BJ (cell line): Measurements from ENCODE around the gene UBR2. TPM values are rescaled to one million over a fixed set of nuclear protein-coding genes. Genes with fewer than 3 reads are reported as not detected.

Experiments used
- CTCF ChIA-PET: fragments of 350-600 bp; formaldehyde crosslinking; extraction: SDS; loops from one replicate; lab custom pipeline; 2021; ENCODE audit warnings: antibody characterized with exemption, inconsistent platforms; lab: Yijun Ruan, JAX
- POLR2A ChIA-PET: fragments of 300-600 bp; sonication (Branson Sonifier 250); formaldehyde crosslinking; extraction: SDS; loops from one replicate; lab custom pipeline; 2021; ENCODE audit warnings: antibody characterized with exemption; lab: Charles Lee
- DNase-seq: peaks from one replicate; pipeline ENCODE4 v3.0.0-alpha.2; 2011; ENCODE audit warnings: low read depth
- H3K27me3 ChIP-seq: 2 replicates; pipeline ENCODE4 v1.6.0; 2011; ENCODE audit warnings: low read length; ENCODE audit not compliant: control insufficient read depth, insufficient read depth
- H3K36me3 ChIP-seq: 2 replicates; pipeline ENCODE4 v1.5.1; 2011; ENCODE audit warnings: low read length; ENCODE audit not compliant: control insufficient read depth, insufficient read depth
- H3K4me3 ChIP-seq: 2 replicates; pipeline ENCODE4 v1.5.1; 2011; ENCODE audit warnings: low read depth, mild to moderate bottlenecking, control low read depth, low read length
- CTCF ChIP-seq: IDR thresholded peaks from 2 replicates; pipeline ENCODE4 v1.5.1; 2011; ENCODE audit warnings: low read depth, mild to moderate bottlenecking, control low read depth, inconsistent platforms, low read length, moderate library complexity; ENCODE audit not compliant: insufficient read depth
- polyA plus RNA-seq: library from polyadenylated mRNA; depleted of rRNA; stranded (reverse); fragments of >200 nt; gene quantifications from 2 replicates; pipeline ENCODE4 v1.2.3, GENCODE V29; 2011

UBR2 gene
- polyA plus RNA-seq, 1 experiment, result 9.8 TPM

GRCh38 chr6:42530751-42531150, 33.1 kb upstream of the UBR2 start:
- no peaks in the 10 kb centered on the region for H3K36me3 ChIP-seq
- no peaks in the 10 kb centered on the region for H3K27me3 ChIP-seq
- POLR2A ChIA-PET, result no interaction called here
- TF ChIP-seq CTCF, result no peak
- no peak for DNase-seq
- no peak overlapping the region for H3K4me3 ChIP-seq
- CTCF ChIA-PET, result interaction anchor here (0.7 to 3.0 kb wide), 16 partner anchors 11 to 364 kb away, joined by 3 to 23 read pairs (median 5); partner anchors contain the start of gene UBR2

GRCh38 chr6:42532038-42532669, 31.7 kb upstream of the UBR2 start:
- ChIA-PET POLR2A (no interaction called here), CTCF (interaction anchor here (0.5 to 3.0 kb wide), 42 partner anchors 10 to 317 kb away, joined by 3 to 23 read pairs (median 4); partner anchors contain the start of genes TRERF1 and UBR2)
- Histone ChIP-seq H3K4me3 (no peak overlapping the region), H3K27me3 (no peaks in the 10 kb centered on the region), H3K36me3 (no peaks in the 10 kb centered on the region)
- TF ChIP-seq CTCF, result peak; percentile 79
- no peak for DNase-seq

- H3K4me3 ChIP-seq, result no peak overlapping the region
- CTCF ChIA-PET, result interaction anchor here (0.6 kb wide), 2 partner anchors 117 to 285 kb away, joined by 4 to 5 read pairs; no protein-coding TSS in a partner anchor
- TF ChIP-seq CTCF, result no peak
- POLR2A ChIA-PET, result no interaction called here
- DNase-seq, result no peak
- H3K36me3 ChIP-seq, result no peaks in the 10 kb centered on the region
- H3K27me3 ChIP-seq, result no peaks in the 10 kb centered on the region
Measured at GRCh38 chr6:42533794-42534193, 30.0 kb upstream of the UBR2 start.

- ChIA-PET POLR2A (no interaction called here), CTCF (interaction anchor here (1.0 to 4.8 kb wide), 3 partner anchors 9 to 85 kb away, joined by 3 to 34 read pairs (median 4); no protein-coding TSS in a partner anchor)
- no peaks in the 10 kb centered on the region for H3K36me3 ChIP-seq
- no peak for TF ChIP-seq CTCF
- no peak for DNase-seq
- H3K27me3 ChIP-seq, result no peaks in the 10 kb centered on the region
- no peak overlapping the region for H3K4me3 ChIP-seq
Measured at GRCh38 chr6:42537536-42537935, 26.3 kb upstream of the UBR2 start.

GRCh38 chr6:42539135-42539534, 24.7 kb upstream of the UBR2 start:
- POLR2A ChIA-PET, result no interaction called here
- H3K27me3 ChIP-seq, result no peaks in the 10 kb centered on the region
- H3K36me3 ChIP-seq, result no peaks in the 10 kb centered on the region
- no peak for TF ChIP-seq CTCF
- no peak overlapping the region for H3K4me3 ChIP-seq
- no peak for DNase-seq
- CTCF ChIA-PET, result interaction anchor here (0.6 to 4.8 kb wide), 2 partner anchors 8 to 235 kb away, joined by 3 to 34 read pairs; no protein-coding TSS in a partner anchor
